HEK293 (cell line): ENCODE data around the gene PCDH9.

Experiments
- CTCF ChIA-PET: fragments of 350-600 bp; formaldehyde crosslinking; extraction: SDS; loops from one replicate; lab custom pipeline; 2021; ENCODE audit warnings: antibody characterized with exemption; lab: Yijun Ruan, JAX
- POLR2A ChIA-PET: fragments of 300-600 bp; formaldehyde crosslinking; extraction: SDS; loops from one replicate; lab custom pipeline; 2020; ENCODE audit warnings: antibody characterized with exemption, inconsistent platforms; lab: Yijun Ruan, JAX
- H3K27ac ChIP-seq: fragments of 200-500 bp; sonication (Bioruptor generic); 2 replicates; pipeline ENCODE4 v1.5.1; 2014; ENCODE audit warnings: low read depth, low read length, control low read depth, inconsistent platforms; ENCODE audit errors: extremely low read depth
- H3K36me3 ChIP-seq, 2 experiments: fragments of 200-500 bp in 1 of 2; sonication (Bioruptor generic) in 1 of 2; 1 replicate in 1 of 2; 2 replicates in 1 of 2; pipeline ENCODE4 v1.5.1; 2014 to 2017; ENCODE audit warnings: inconsistent platforms in 2 of 2, low read length in 2 of 2; ENCODE audit not compliant: control insufficient read depth in 2 of 2, insufficient read depth in 1 of 2
- H3K4me1 ChIP-seq: fragments of 200-500 bp; sonication (Bioruptor generic); 2 replicates; pipeline ENCODE4 v1.5.1; 2014; ENCODE audit warnings: mild to moderate bottlenecking, low read length, inconsistent platforms; ENCODE audit not compliant: control insufficient read depth, insufficient read depth
- H3K4me3 ChIP-seq: 2 replicates; pipeline ENCODE4 v1.5.1; 2011; ENCODE audit warnings: low read depth, mild to moderate bottlenecking, control low read depth, low read length, moderate library complexity
- H3K9me3 ChIP-seq: fragments of 200-500 bp; sonication (Bioruptor generic); 2 replicates; pipeline ENCODE4 v1.5.1; 2014; ENCODE audit warnings: low read depth, low read length, inconsistent platforms; ENCODE audit not compliant: control insufficient read depth, insufficient read depth
- HIC1 ChIP-seq: fragments of 450-650 bp; formaldehyde crosslinking; IDR thresholded peaks from 2 replicates; pipeline ENCODE4 v1.5.1; 2016; ENCODE audit warnings: missing biosample characterization, missing genetic modification characterization
- HOXC10 ChIP-seq: sonication (generic); formaldehyde crosslinking; IDR thresholded peaks from 2 replicates; pipeline ENCODE4 v1.8.1; 2023; ENCODE audit warnings: mild to moderate bottlenecking, missing genetic modification reagents
- IKZF3 ChIP-seq: fragments of 450-650 bp; IDR thresholded peaks from 2 replicates; pipeline ENCODE4 v1.5.0; 2018; ENCODE audit warnings: missing biosample characterization, mild to moderate bottlenecking, missing genetic modification characterization, moderate library complexity
- KLF8 ChIP-seq: fragments of 450-650 bp; formaldehyde crosslinking; IDR thresholded peaks from 2 replicates; pipeline ENCODE4 v1.5.1; 2016; ENCODE audit warnings: missing biosample characterization, missing genetic modification characterization
- PBX3 ChIP-seq: sonication (generic); formaldehyde crosslinking; IDR thresholded peaks from 2 replicates; pipeline ENCODE4 v1.8.1; 2022; ENCODE audit warnings: mild to moderate bottlenecking, moderate library complexity, missing genetic modification reagents
- PRDM1 ChIP-seq: fragments of 450-650 bp; formaldehyde crosslinking; IDR thresholded peaks from 2 replicates; pipeline ENCODE4; 2016; ENCODE audit warnings: missing biosample characterization, missing genetic modification characterization
- SP3 ChIP-seq: fragments of 450-650 bp; formaldehyde crosslinking; IDR thresholded peaks from 2 replicates; pipeline ENCODE4 v1.5.1; 2016; ENCODE audit warnings: missing biosample characterization, missing genetic modification characterization
- TRIM28 ChIP-seq: IDR thresholded peaks from 2 replicates; pipeline ENCODE4 v1.6.1; 2011; ENCODE audit warnings: low read length, control low read depth, borderline replicate concordance
- ZBTB11 ChIP-seq: fragments of 450-650 bp; formaldehyde crosslinking; conservative IDR thresholded peaks from 2 replicates; pipeline ENCODE4 v1.5.1; 2016; ENCODE audit warnings: low read depth, missing biosample characterization, missing genetic modification characterization
- ZEB2 ChIP-seq: fragments of 450-650 bp; formaldehyde crosslinking; IDR thresholded peaks from 2 replicates; pipeline ENCODE4 v1.5.1; 2016; ENCODE audit warnings: missing biosample characterization, missing genetic modification characterization
- ZFHX2 ChIP-seq: fragments of 450-650 bp; formaldehyde crosslinking; conservative IDR thresholded peaks from 2 replicates; pipeline ENCODE4 v1.5.1; 2016; ENCODE audit warnings: missing biosample characterization, missing genetic modification characterization
- ZNF19 ChIP-seq: fragments of 450-650 bp; formaldehyde crosslinking; IDR thresholded peaks from 2 replicates; pipeline ENCODE4; 2016; ENCODE audit warnings: missing biosample characterization, missing genetic modification characterization, low read depth
- ZNF341 ChIP-seq: fragments of 450-650 bp; formaldehyde crosslinking; IDR thresholded peaks from 2 replicates; pipeline ENCODE4; 2016; ENCODE audit warnings: low read depth, missing biosample characterization, missing genetic modification characterization
- ZNF366 ChIP-seq: fragments of 450-650 bp; formaldehyde crosslinking; conservative IDR thresholded peaks from 2 replicates; pipeline ENCODE4 v1.5.1; 2016; ENCODE audit warnings: missing biosample characterization, missing genetic modification characterization
- ZNF391 ChIP-seq: fragments of 450-650 bp; formaldehyde crosslinking; IDR thresholded peaks from 2 replicates; pipeline ENCODE4 v1.5.1; 2016; ENCODE audit warnings: low read depth, missing biosample characterization, missing genetic modification characterization, borderline replicate concordance
- ZNF473 ChIP-seq: fragments of 450-650 bp; formaldehyde crosslinking; IDR thresholded peaks from 2 replicates; pipeline ENCODE4 v1.5.1; 2017; ENCODE audit warnings: missing biosample characterization, missing genetic modification characterization
- ZNF513 ChIP-seq: fragments of 450-650 bp; IDR thresholded peaks from 2 replicates; pipeline ENCODE4 v1.5.1; 2018; ENCODE audit warnings: missing biosample characterization, missing genetic modification characterization
- ZNF549 ChIP-seq: fragments of 450-650 bp; IDR thresholded peaks from 2 replicates; pipeline ENCODE4 v1.5.1; 2018; ENCODE audit warnings: missing biosample characterization, missing genetic modification characterization, mild to moderate bottlenecking, inconsistent platforms, moderate library complexity
- ZNF791 ChIP-seq: fragments of 450-650 bp; formaldehyde crosslinking; IDR thresholded peaks from 2 replicates; pipeline ENCODE4 v1.5.1; 2016; ENCODE audit warnings: missing biosample characterization, missing genetic modification characterization
- ZSCAN16 ChIP-seq: fragments of 450-650 bp; formaldehyde crosslinking; IDR thresholded peaks from 2 replicates; pipeline ENCODE4 v1.5.1; 2016; ENCODE audit warnings: missing biosample characterization, missing genetic modification characterization
- TF ChIP-seq, protein P1 (sequence below): fragments of 450-650 bp; formaldehyde crosslinking; IDR thresholded peaks from 2 replicates; pipeline ENCODE4 v1.5.1; 2016; ENCODE audit warnings: missing biosample characterization, missing genetic modification characterization, borderline replicate concordance
- TF ChIP-seq, protein P2 (sequence below): fragments of 450-650 bp; formaldehyde crosslinking; IDR thresholded peaks from 2 replicates; pipeline ENCODE4 v1.5.1; 2016; ENCODE audit warnings: missing biosample characterization, missing genetic modification characterization

Gene PCDH9

DNA sequence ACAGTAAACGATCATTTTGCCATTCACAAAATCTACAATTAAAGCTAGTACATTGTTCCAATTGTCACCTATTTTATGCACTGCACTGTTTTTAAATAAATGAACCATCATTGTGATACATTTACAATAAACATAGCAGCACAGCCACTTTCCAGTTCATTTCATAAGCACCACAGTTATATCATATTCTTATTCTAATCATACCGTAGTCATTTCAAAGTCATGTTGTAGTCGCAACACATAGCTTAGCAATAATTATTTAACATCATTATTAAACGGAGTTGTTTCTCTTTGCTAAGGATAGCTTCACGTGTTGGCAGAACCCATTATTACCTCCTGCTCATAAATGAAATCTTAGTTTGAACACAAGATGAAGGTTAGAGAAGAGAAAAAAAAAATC is 2.2 kb upstream of the PCDH9 start:
- H3K9me3 ChIP-seq = no peaks in the 10 kb centered on the region
- TF ChIP-seq SP3 (tag by site-specific recombination) (no peak), ZNF549 (tag by site-specific recombination) (no peak), HOXC10 (CRISPR knock-in tag) (no peak), TRIM28 (no peak), ZEB2 (no peak), ZFHX2 (tag by site-specific recombination) (no peak), ZNF19 (tag by site-specific recombination) (no peak), HIC1 (tag by site-specific recombination) (no peak), ZSCAN16 (tag by site-specific recombination) (no peak)
- no peaks in the 10 kb centered on the region for H3K4me1 ChIP-seq
- H3K4me3 ChIP-seq = no peak overlapping the region
- peaks cover 0 to 2% of the 10 kb centered on the region in 2 experiments; a peak in 1 of 3 replicates for H3K36me3 ChIP-seq
- no peak overlapping the region for H3K27ac ChIP-seq
- CTCF ChIA-PET = interaction anchor here (0.6 to 0.7 kb wide), 4 partner anchors 26 to 1126 kb away, joined by 3 to 6 read pairs (median 4); no protein-coding TSS in a partner anchor
- POLR2A ChIA-PET = interaction anchor here (0.6 kb wide), 1 partner anchor 1966 kb away, joined by 3 read pairs; no protein-coding TSS in a partner anchor

DNA sequence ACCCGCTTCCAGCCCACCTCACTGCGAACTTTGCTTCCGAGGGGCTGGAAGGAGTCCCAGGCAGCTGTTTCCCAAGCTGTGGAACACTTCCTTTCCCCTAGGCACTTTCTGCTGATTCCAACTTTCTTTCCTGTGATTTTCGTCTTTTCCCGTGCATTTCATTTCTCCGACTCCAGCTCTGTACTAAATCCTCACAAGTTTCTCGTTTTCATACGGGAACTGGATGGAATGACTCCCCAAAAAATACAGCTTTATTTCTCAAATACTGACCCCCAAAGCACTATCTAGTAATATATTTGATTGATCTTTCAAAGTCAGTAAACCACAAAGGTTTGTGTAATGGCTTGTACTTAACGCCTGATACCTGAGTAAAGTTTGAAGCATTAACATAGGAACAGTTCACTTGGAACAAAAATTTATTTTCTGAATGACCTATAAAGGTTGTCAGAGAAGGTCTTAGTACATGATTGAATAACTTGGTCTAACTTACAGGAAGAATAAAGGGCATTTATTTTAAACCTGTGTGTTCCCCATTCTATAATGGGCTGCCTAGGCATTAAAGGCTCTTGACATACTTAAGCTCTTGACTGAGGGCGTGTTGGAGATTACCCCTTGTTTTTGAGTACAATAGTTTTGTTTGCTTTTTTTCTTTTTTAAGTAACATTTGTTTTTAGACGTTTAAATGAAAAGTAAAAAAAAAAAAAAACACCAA is 1.3 kb upstream of the PCDH9 start:
- Histone ChIP-seq H3K27ac (peak overlapping the region; percentile 32; the same call in 1 of the 2 replicates), H3K36me3 (peaks cover 0 to 5% of the 10 kb centered on the region in 2 experiments; a peak in 1 of 3 replicates), H3K4me1 (no peaks in the 10 kb centered on the region), H3K4me3 (peak overlapping the region; percentile 51), H3K9me3 (no peaks in the 10 kb centered on the region)
- ChIA-PET CTCF (interaction anchor here (0.6 to 1.1 kb wide), 4 partner anchors 9 to 1125 kb away, joined by 3 to 6 read pairs (median 3); no protein-coding TSS in a partner anchor), POLR2A (interaction anchor here (0.6 kb wide), 1 partner anchor 1967 kb away, joined by 3 read pairs; no protein-coding TSS in a partner anchor)
- TF ChIP-seq, protein P1, sequence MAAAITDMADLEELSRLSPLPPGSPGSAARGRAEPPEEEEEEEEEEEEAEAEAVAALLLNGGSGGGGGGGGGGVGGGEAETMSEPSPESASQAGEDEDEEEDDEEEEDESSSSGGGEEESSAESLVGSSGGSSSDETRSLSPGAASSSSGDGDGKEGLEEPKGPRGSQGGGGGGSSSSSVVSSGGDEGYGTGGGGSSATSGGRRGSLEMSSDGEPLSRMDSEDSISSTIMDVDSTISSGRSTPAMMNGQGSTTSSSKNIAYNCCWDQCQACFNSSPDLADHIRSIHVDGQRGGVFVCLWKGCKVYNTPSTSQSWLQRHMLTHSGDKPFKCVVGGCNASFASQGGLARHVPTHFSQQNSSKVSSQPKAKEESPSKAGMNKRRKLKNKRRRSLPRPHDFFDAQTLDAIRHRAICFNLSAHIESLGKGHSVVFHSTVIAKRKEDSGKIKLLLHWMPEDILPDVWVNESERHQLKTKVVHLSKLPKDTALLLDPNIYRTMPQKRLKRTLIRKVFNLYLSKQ (tag by site-specific recombination) = no peak
- TF ChIP-seq, protein P2, sequence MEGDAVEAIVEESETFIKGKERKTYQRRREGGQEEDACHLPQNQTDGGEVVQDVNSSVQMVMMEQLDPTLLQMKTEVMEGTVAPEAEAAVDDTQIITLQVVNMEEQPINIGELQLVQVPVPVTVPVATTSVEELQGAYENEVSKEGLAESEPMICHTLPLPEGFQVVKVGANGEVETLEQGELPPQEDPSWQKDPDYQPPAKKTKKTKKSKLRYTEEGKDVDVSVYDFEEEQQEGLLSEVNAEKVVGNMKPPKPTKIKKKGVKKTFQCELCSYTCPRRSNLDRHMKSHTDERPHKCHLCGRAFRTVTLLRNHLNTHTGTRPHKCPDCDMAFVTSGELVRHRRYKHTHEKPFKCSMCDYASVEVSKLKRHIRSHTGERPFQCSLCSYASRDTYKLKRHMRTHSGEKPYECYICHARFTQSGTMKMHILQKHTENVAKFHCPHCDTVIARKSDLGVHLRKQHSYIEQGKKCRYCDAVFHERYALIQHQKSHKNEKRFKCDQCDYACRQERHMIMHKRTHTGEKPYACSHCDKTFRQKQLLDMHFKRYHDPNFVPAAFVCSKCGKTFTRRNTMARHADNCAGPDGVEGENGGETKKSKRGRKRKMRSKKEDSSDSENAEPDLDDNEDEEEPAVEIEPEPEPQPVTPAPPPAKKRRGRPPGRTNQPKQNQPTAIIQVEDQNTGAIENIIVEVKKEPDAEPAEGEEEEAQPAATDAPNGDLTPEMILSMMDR (tag by site-specific recombination) = no peak
- TF ChIP-seq PBX3 (CRISPR knock-in tag) = no peak
- TF ChIP-seq ZNF791 (tag by site-specific recombination) = no peak
- TF ChIP-seq KLF8 (tag by site-specific recombination) = no peak
- no peak for TF ChIP-seq ZNF391
- TF ChIP-seq ZNF513 (tag by site-specific recombination) = no peak
- TF ChIP-seq ZNF341 (tag by site-specific recombination) = no peak
- TF ChIP-seq ZNF473 = no peak
- TF ChIP-seq IKZF3 (tag by site-specific recombination) = peak; percentile 48; the same call in 1 of the 2 replicates
- TF ChIP-seq ZNF366 = 0 out of 2 replicates have a peak, but pooled peaks have one; percentile 35
- 0 out of 2 replicates have a peak, but pooled peaks have one; percentile 42 for TF ChIP-seq ZBTB11 (tag by site-specific recombination)
- peak; percentile 98 for TF ChIP-seq PRDM1 (tag by site-specific recombination)
